Keratinocyte (primary cell): ENCODE results near the gene GDAP2. TPM values are rescaled to one million over a fixed set of nuclear protein-coding genes. Genes with fewer than 3 reads are reported as not detected.

Source experiments
- DNase-seq: peaks from one replicate; pipeline ENCODE4 v3.0.0-alpha.2; 2011; ENCODE audit warnings: low read depth, missing footprints, low spot score
- FAIRE-seq: peaks from 2 replicates; lab custom pipeline; 2011; peaks lifted over from hg19 to GRCh38; lab: Jason Lieb, UNC
- H2AFZ ChIP-seq: 2 replicates; pipeline ENCODE4 v1.6.0; 2012; ENCODE audit warnings: low read length, control low read depth, inconsistent platforms; ENCODE audit not compliant: control insufficient read depth
- H3K27ac ChIP-seq: 2 replicates; pipeline ENCODE4 v1.5.1; 2011; ENCODE audit warnings: low read length; ENCODE audit not compliant: control insufficient read depth, insufficient read depth
- H3K27me3 ChIP-seq: 3 replicates; pipeline ENCODE4 v1.6.0; 2011; ENCODE audit warnings: low read length; ENCODE audit not compliant: control insufficient read depth, insufficient read depth; ENCODE audit errors: extremely low read depth
- H3K36me3 ChIP-seq, 2 experiments: 2 replicates in 1 of 2; 3 replicates in 1 of 2; pipeline ENCODE4 v1.5.1; 2011; ENCODE audit warnings: low read length in 2 of 2, mild to moderate bottlenecking in 1 of 2; ENCODE audit not compliant: control insufficient read depth in 2 of 2, insufficient read depth in 2 of 2; ENCODE audit errors: extremely low read depth in 1 of 2
- H3K4me1 ChIP-seq: 3 replicates; pipeline ENCODE4 v1.5.1; 2011; ENCODE audit warnings: low read length; ENCODE audit not compliant: control insufficient read depth, insufficient read depth; ENCODE audit errors: extremely low read depth
- H3K4me2 ChIP-seq: 3 replicates; pipeline ENCODE4 v1.6.0; 2011; ENCODE audit warnings: low read depth, low read length; ENCODE audit not compliant: control insufficient read depth, insufficient read depth; ENCODE audit errors: extremely low read depth
- H3K4me3 ChIP-seq, 3 experiments: fragments of 200-600 bp in 1 of 3; sonication (generic) in 1 of 3; 2 replicates in 2 of 3; 3 replicates in 1 of 3; pipeline ENCODE4 v1.5.1; 2011 to 2016; ENCODE audit warnings: low read length in 3 of 3, mild to moderate bottlenecking in 3 of 3, control low read depth in 2 of 3, inconsistent platforms in 1 of 3, low read depth in 1 of 3, mixed read lengths in 1 of 3, mixed run types in 1 of 3, moderate library complexity in 1 of 3; ENCODE audit not compliant: control insufficient read depth in 2 of 3, insufficient read depth in 2 of 3; ENCODE audit errors: extremely low read depth in 1 of 3
- H3K79me2 ChIP-seq: 2 replicates; pipeline ENCODE4 v1.6.0; 2012; ENCODE audit warnings: low read length; ENCODE audit not compliant: control insufficient read depth, insufficient read depth
- H3K9ac ChIP-seq: 3 replicates; pipeline ENCODE4 v1.6.0; 2011; ENCODE audit warnings: low read length; ENCODE audit not compliant: control insufficient read depth, insufficient read depth; ENCODE audit errors: extremely low read depth
- H3K9me1 ChIP-seq: 3 replicates; pipeline ENCODE4 v1.6.0; 2011; ENCODE audit warnings: low read length; ENCODE audit not compliant: control insufficient read depth, insufficient read depth; ENCODE audit errors: extremely low read depth
- H3K9me3 ChIP-seq: 2 replicates; pipeline ENCODE4 v1.5.1; 2012; ENCODE audit warnings: low read depth, low read length; ENCODE audit not compliant: control insufficient read depth
- H4K20me1 ChIP-seq: 3 replicates; pipeline ENCODE4 v1.6.0; 2011; ENCODE audit warnings: low read length; ENCODE audit not compliant: control insufficient read depth, insufficient read depth; ENCODE audit errors: extremely low read depth
- EZH2 ChIP-seq: IDR thresholded peaks from one replicate; pipeline ENCODE4 v1.6.1; 2012; ENCODE audit warnings: inconsistent platforms, mild to moderate bottlenecking, low read length, moderate library complexity
- dilution Hi-C: fragments of 300-500 bp; cut with MboI; formaldehyde crosslinking; loops from one replicate; pipeline ENCODE4 v1.7.0; 2020; ENCODE audit warnings: low sequenced_read_pairs; ENCODE audit not compliant: extremely low pct_ligation_motif_present
- polyA plus RNA-seq, 5 experiments: library from polyadenylated mRNA; depleted of rRNA in 3 of 5; stranded (reverse) in 3 of 5; stranded (forward) in 1 of 5; unstranded in 1 of 5; fragments of >200 nt; gene quantifications; 1 replicate in 1 of 5; 2 replicates in 3 of 5; 3 replicates in 1 of 5; pipeline versions ENCODE4 v1.2.1 to v1.2.3, GENCODE V29; 2011 to 2012; ENCODE audit warnings: missing spikeins in 2 of 5, low read depth in 1 of 5, low replicate concordance in 1 of 5
- TF ChIP-seq, protein P1 (sequence below), 3 experiments: IDR thresholded peaks in 1 of 3; conservative IDR thresholded peaks in 1 of 3; optimal IDR thresholded peaks in 1 of 3; 2 replicates in 2 of 3; 3 replicates in 1 of 3; pipeline versions ENCODE3 to v1.5.1; 2011; ENCODE audit warnings: low read length in 3 of 3, mild to moderate bottlenecking in 3 of 3, moderate library complexity in 2 of 3, control low read depth in 1 of 3, inconsistent platforms in 1 of 3; ENCODE audit not compliant: insufficient read depth in 2 of 3; ENCODE audit errors: extremely low read depth in 1 of 3

The GDAP2 gene
- polyA plus RNA-seq, 1 donor (not counting 4 experiments of a cell fraction or from before 2014, with no cell fraction given), result 15.7 TPM

- FAIRE-seq (no peak), DNase-seq (no peak)
- no peaks in the 10 kb centered on the region for H3K79me2 ChIP-seq
- H3K4me1 ChIP-seq, result no peaks in the 10 kb centered on the region
- no peak overlapping the region for H3K27ac ChIP-seq
- no peak overlapping the region for H2AFZ ChIP-seq
- H3K4me3 ChIP-seq, result no peak overlapping the region
- no peaks in the 10 kb centered on the region for H3K27me3 ChIP-seq
- H3K9me3 ChIP-seq, result no peaks in the 10 kb centered on the region
- TF ChIP-seq EZH2, result no peak
- TF ChIP-seq, protein P1, sequence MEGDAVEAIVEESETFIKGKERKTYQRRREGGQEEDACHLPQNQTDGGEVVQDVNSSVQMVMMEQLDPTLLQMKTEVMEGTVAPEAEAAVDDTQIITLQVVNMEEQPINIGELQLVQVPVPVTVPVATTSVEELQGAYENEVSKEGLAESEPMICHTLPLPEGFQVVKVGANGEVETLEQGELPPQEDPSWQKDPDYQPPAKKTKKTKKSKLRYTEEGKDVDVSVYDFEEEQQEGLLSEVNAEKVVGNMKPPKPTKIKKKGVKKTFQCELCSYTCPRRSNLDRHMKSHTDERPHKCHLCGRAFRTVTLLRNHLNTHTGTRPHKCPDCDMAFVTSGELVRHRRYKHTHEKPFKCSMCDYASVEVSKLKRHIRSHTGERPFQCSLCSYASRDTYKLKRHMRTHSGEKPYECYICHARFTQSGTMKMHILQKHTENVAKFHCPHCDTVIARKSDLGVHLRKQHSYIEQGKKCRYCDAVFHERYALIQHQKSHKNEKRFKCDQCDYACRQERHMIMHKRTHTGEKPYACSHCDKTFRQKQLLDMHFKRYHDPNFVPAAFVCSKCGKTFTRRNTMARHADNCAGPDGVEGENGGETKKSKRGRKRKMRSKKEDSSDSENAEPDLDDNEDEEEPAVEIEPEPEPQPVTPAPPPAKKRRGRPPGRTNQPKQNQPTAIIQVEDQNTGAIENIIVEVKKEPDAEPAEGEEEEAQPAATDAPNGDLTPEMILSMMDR (optimal IDR thresholded peaks at IDR 0.05 in 1 of 3, IDR thresholded peaks at IDR 0.05 in 1 of 3, conservative IDR thresholded peaks at IDR 0.05 in 1 of 3; ENCODE audit: extremely low read depth in 1 of 3, insufficient read depth in 2 of 3, low read length in 3 of 3), result no peak
- H3K36me3 ChIP-seq, result peaks cover 3 to 14% of the 10 kb centered on the region in 2 experiments
- no peaks in the 10 kb centered on the region for H3K9me1 ChIP-seq
- H3K4me2 ChIP-seq, result no peak overlapping the region
- dilution Hi-C loops, result no loop called here
- no peaks in the 10 kb centered on the region for H4K20me1 ChIP-seq
- no peak overlapping the region for H3K9ac ChIP-seq
Measured at GRCh38 chr1:117877823-117878222, 51.6 kb downstream of the GDAP2 start.

DNA sequence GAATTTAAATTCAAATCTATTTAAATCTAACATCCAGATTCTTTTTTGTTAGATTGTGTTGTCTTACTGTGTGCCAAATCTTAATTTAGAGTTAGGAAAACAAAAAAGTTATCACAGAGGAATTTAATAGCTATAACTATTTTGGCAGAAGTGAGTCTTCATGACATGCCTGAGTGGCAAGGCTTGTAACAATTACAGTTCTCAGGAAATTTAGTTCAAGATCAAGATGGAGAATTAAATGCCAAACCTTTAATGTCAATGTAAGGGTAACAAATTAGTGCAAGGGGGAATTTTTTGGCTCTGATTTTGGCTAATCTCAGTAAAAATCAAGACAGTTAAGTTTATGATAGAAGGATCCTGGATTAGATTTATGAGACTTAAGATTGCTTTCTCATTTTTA is 58.4 kb downstream of the GDAP2 start:
- no peaks in the 10 kb centered on the region for H3K9me3 ChIP-seq
- no peak overlapping the region for H3K9ac ChIP-seq
- H3K4me2 ChIP-seq, result no peak overlapping the region
- DNase-seq, result no peak
- no peak for FAIRE-seq
- no peak overlapping the region for H2AFZ ChIP-seq
- no peak overlapping the region for H3K27ac ChIP-seq
- no peaks in the 10 kb centered on the region for H3K4me1 ChIP-seq
- peaks cover 10 to 11% of the 10 kb centered on the region in 2 experiments for H3K36me3 ChIP-seq
- TF ChIP-seq, protein P1 (optimal IDR thresholded peaks at IDR 0.05 in 1 of 3, IDR thresholded peaks at IDR 0.05 in 1 of 3, conservative IDR thresholded peaks at IDR 0.05 in 1 of 3; ENCODE audit: extremely low read depth in 1 of 3, insufficient read depth in 2 of 3, low read length in 3 of 3), result no peak
- no peak for TF ChIP-seq EZH2
- dilution Hi-C loops, result no loop called here
- H3K9me1 ChIP-seq, result no peaks in the 10 kb centered on the region
- H3K79me2 ChIP-seq, result no peaks in the 10 kb centered on the region
- no peak overlapping the region for H3K4me3 ChIP-seq
- H4K20me1 ChIP-seq, result no peaks in the 10 kb centered on the region
- no peaks in the 10 kb centered on the region for H3K27me3 ChIP-seq
